MCF 10A (cell line): ENCODE results near the gene PRR19. TPM values are rescaled to one million over a fixed set of nuclear protein-coding genes. Genes with fewer than 3 reads are reported as not detected.

ENCODE experiments used
- BruUV-seq: library from RNA; stranded (reverse); fragments of 400-500 nt; replicated peaks from 2 replicates; lab custom pipeline; 2021; lab: Mats Ljungman, UMichigan
- CTCF ChIA-PET: fragments of 300-600 bp; sonication (Branson Sonifier 250); formaldehyde crosslinking; extraction: SDS; loops from one replicate; lab custom pipeline; 2021; ENCODE audit warnings: antibody characterized with exemption, inconsistent platforms; lab: Yijun Ruan, JAX
- POLR2A ChIA-PET: fragments of 300-600, 350-650 bp; sonication (Branson Sonifier 250); formaldehyde crosslinking; extraction: SDS; loops from one replicate; lab custom pipeline; 2020; ENCODE audit warnings: antibody characterized with exemption, inconsistent platforms; lab: Yijun Ruan, JAX
- DNase-seq: peaks from one replicate; pipeline ENCODE4 v3.0.0-alpha.2; 2018; ENCODE audit not compliant: unreplicated experiment
- H3K27ac Mint-ChIP-seq: one replicate; pipeline ENCODE4 v1.8.0; 2022; ENCODE audit warnings: mild to moderate bottlenecking, low read depth, mixed read lengths; ENCODE audit not compliant: unreplicated experiment
- H3K27me3 Mint-ChIP-seq: one replicate; pipeline ENCODE4 v1.8.0; 2022; ENCODE audit warnings: mixed read lengths; ENCODE audit not compliant: insufficient read depth, unreplicated experiment
- H3K36me3 Mint-ChIP-seq: one replicate; pipeline ENCODE4 v1.8.0; 2022; ENCODE audit warnings: mild to moderate bottlenecking, moderate library complexity, mixed read lengths; ENCODE audit not compliant: insufficient read depth, unreplicated experiment
- H3K4me1 Mint-ChIP-seq: one replicate; pipeline ENCODE4 v1.8.0; 2022; ENCODE audit warnings: mixed read lengths; ENCODE audit not compliant: insufficient read depth, unreplicated experiment
- H3K4me3 Mint-ChIP-seq: one replicate; pipeline ENCODE4 v1.8.0; 2022; ENCODE audit warnings: mild to moderate bottlenecking, moderate library complexity, mixed read lengths; ENCODE audit not compliant: unreplicated experiment
- H3K9me3 Mint-ChIP-seq: one replicate; pipeline ENCODE4 v1.8.0; 2022; ENCODE audit warnings: mixed read lengths; ENCODE audit not compliant: unreplicated experiment
- CTCF ChIP-seq: fragments of 200-600 bp; IDR thresholded peaks from one replicate; pipeline ENCODE4 v1.8.0; 2022; ENCODE audit warnings: antibody characterized with exemption, mild to moderate bottlenecking; ENCODE audit not compliant: unreplicated experiment
- intact Hi-C: fragments of 100-400 bp; cut with micrococcal nuclease; formaldehyde crosslinking; loops from 2 replicates; pipeline ENCODE4 v1.14.1; 2022
- total RNA-seq: library from RNA; stranded (reverse); gene quantifications from 2 replicates; pipeline ENCODE4 v1.2.3, GENCODE V29; 2022

Gene PRR19
- total RNA-seq, 1 experiment from 2014 or later = 0.30 TPM

- DNase-seq = no peak
- ChIA-PET CTCF (no interaction called here), POLR2A (no interaction called here)
- Mint-ChIP-seq H3K36me3 (peaks cover 68% of the 10 kb centered on the region), H3K4me3 (no peak overlapping the region), H3K27me3 (no peaks in the 10 kb centered on the region), H3K27ac (no peak overlapping the region), H3K9me3 (no peaks in the 10 kb centered on the region), H3K4me1 (peaks cover 6% of the 10 kb centered on the region)
- no TSS peak for BruUV-seq
- intact Hi-C loops = no loop called here
- no peak for TF ChIP-seq CTCF
Measured at GRCh38 chr19:42291435-42291810, 10.5 kb upstream of the PRR19 start.

GRCh38 chr19:42292042-42292960, 9.6 kb upstream of the PRR19 start:
- intact Hi-C loops = no loop called here
- Mint-ChIP-seq H3K9me3 (no peaks in the 10 kb centered on the region), H3K4me1 (peaks cover 6% of the 10 kb centered on the region), H3K27me3 (no peaks in the 10 kb centered on the region), H3K4me3 (no peak overlapping the region), H3K27ac (no peak overlapping the region), H3K36me3 (peaks cover 69% of the 10 kb centered on the region)
- ChIA-PET POLR2A (no interaction called here), CTCF (no interaction called here)
- BruUV-seq = no TSS peak
- DNase-seq = no peak
- TF ChIP-seq CTCF = no peak

- H3K27me3 Mint-ChIP-seq = no peaks in the 10 kb centered on the region
- no peak for DNase-seq
- H3K4me1 Mint-ChIP-seq = peaks cover 6% of the 10 kb centered on the region
- ChIA-PET CTCF (interaction anchor here (0.8 kb wide), 1 partner anchor 24 kb away, joined by 3 read pairs; no protein-coding TSS in a partner anchor), POLR2A (interaction anchor here (0.7 to 1.0 kb wide), 2 partner anchors 8 to 9 kb away, joined by 3 read pairs; partner anchors contain the start of gene PAFAH1B3)
- TSS peak; percentile 3 for BruUV-seq
- intact Hi-C loops = no loop called here
- no peak overlapping the region for H3K4me3 Mint-ChIP-seq
- H3K9me3 Mint-ChIP-seq = no peaks in the 10 kb centered on the region
- peaks cover 63% of the 10 kb centered on the region for H3K36me3 Mint-ChIP-seq
- no peak overlapping the region for H3K27ac Mint-ChIP-seq
- TF ChIP-seq CTCF = no peak
Measured at GRCh38 chr19:42292963-42293362, 9.0 kb upstream of the PRR19 start.

GRCh38 chr19:42293540-42293939, 8.4 kb upstream of the PRR19 start:
- no peak for TF ChIP-seq CTCF
- H3K4me1 Mint-ChIP-seq = peaks cover 6% of the 10 kb centered on the region
- peaks cover 63% of the 10 kb centered on the region for H3K36me3 Mint-ChIP-seq
- no TSS peak for BruUV-seq
- H3K4me3 Mint-ChIP-seq = no peak overlapping the region
- POLR2A ChIA-PET = interaction anchor here (0.7 to 1.0 kb wide), 2 partner anchors 9 kb away, joined by 3 read pairs; partner anchors contain the start of gene PAFAH1B3
- intact Hi-C loops = no loop called here
- H3K9me3 Mint-ChIP-seq = no peaks in the 10 kb centered on the region
- CTCF ChIA-PET = interaction anchor here (0.8 kb wide), 2 partner anchors 23 to 184 kb away, joined by 3 read pairs; no protein-coding TSS in a partner anchor
- DNase-seq = no peak
- no peaks in the 10 kb centered on the region for H3K27me3 Mint-ChIP-seq
- no peak overlapping the region for H3K27ac Mint-ChIP-seq
